H9 (cell line): ENCODE measurements around the gene MSMB. TPM values are rescaled to one million over a fixed set of nuclear protein-coding genes. Genes with fewer than 3 reads are reported as not detected.

Experiments
- DNase-seq: peaks from one replicate; pipeline ENCODE4 v3.0.0-alpha.2; 2017
- H2AFZ ChIP-seq: one replicate; pipeline ENCODE4 v1.6.1; 2013; ENCODE audit warnings: mild to moderate bottlenecking, low read length, control low read depth, moderate library complexity
- H2AK5ac ChIP-seq: 2 replicates; pipeline ENCODE4 v1.6.1; 2013; ENCODE audit warnings: low read length, control low read depth, mixed read lengths; ENCODE audit not compliant: insufficient read length
- H2BK120ac ChIP-seq: one replicate; pipeline ENCODE4 v1.6.1; 2013; ENCODE audit warnings: low read depth, mild to moderate bottlenecking, low read length, control low read depth, inconsistent platforms; ENCODE audit not compliant: poor library complexity, severe bottlenecking
- H2BK12ac ChIP-seq: 2 replicates; pipeline ENCODE4 v1.6.1; 2013; ENCODE audit warnings: low read length, control low read depth, mixed read lengths, low read depth; ENCODE audit not compliant: insufficient read length
- H2BK15ac ChIP-seq: 2 replicates; pipeline ENCODE4 v1.6.1; 2013; ENCODE audit warnings: low read depth, low read length, control low read depth
- H2BK20ac ChIP-seq: one replicate; pipeline ENCODE4 v1.6.1; 2013; ENCODE audit warnings: low read depth, mild to moderate bottlenecking, low read length, control low read depth, inconsistent platforms; ENCODE audit not compliant: poor library complexity, severe bottlenecking
- H2BK5ac ChIP-seq: 2 replicates; pipeline ENCODE4 v1.6.1; 2013; ENCODE audit warnings: low read length, control low read depth, mixed read lengths; ENCODE audit not compliant: insufficient read length
- H3K14ac ChIP-seq: 2 replicates; pipeline ENCODE4 v1.6.1; 2013; ENCODE audit warnings: low read length, control low read depth; ENCODE audit not compliant: insufficient read depth
- H3K18ac ChIP-seq: 2 replicates; pipeline ENCODE4 v1.6.1; 2013; ENCODE audit warnings: low read depth, mild to moderate bottlenecking, mixed read lengths, low read length, control low read depth; ENCODE audit not compliant: insufficient read length
- H3K23ac ChIP-seq: 2 replicates; pipeline ENCODE4 v1.6.1; 2013; ENCODE audit warnings: low read length, control low read depth, mixed read lengths, low read depth; ENCODE audit not compliant: insufficient read length
- H3K23me2 ChIP-seq: 2 replicates; pipeline ENCODE4 v1.6.1; 2013; ENCODE audit warnings: low read depth, mild to moderate bottlenecking, mixed read lengths, low read length, control low read depth; ENCODE audit not compliant: insufficient read length, poor library complexity, severe bottlenecking
- H3K27ac ChIP-seq: 2 replicates; pipeline ENCODE4 v1.5.1; 2013; ENCODE audit warnings: low read length, control low read depth, mixed read lengths, low read depth; ENCODE audit not compliant: insufficient read length
- H3K27me3 ChIP-seq: 2 replicates; pipeline ENCODE4 v1.6.1; 2013; ENCODE audit warnings: low read length, control low read depth, inconsistent platforms; ENCODE audit not compliant: insufficient read depth
- H3K4ac ChIP-seq: 2 replicates; pipeline ENCODE4 v1.6.1; 2013; ENCODE audit warnings: low read depth, mild to moderate bottlenecking, control low read depth, inconsistent platforms, low read length, moderate library complexity
- H3K4me1 ChIP-seq: 2 replicates; pipeline ENCODE4 v1.6.1; 2013; ENCODE audit warnings: low read length, control low read depth, inconsistent platforms; ENCODE audit not compliant: insufficient read depth
- H3K4me2 ChIP-seq: 2 replicates; pipeline ENCODE4 v1.6.1; 2013; ENCODE audit warnings: low read length, control low read depth, mixed read lengths; ENCODE audit not compliant: insufficient read length, insufficient read depth
- H3K56ac ChIP-seq: 2 replicates; pipeline ENCODE4 v1.6.1; 2013; ENCODE audit warnings: low read depth, mild to moderate bottlenecking, mixed read lengths, low read length, control low read depth; ENCODE audit not compliant: insufficient read length
- H3K79me1 ChIP-seq: 2 replicates; pipeline ENCODE4 v1.6.1; 2013; ENCODE audit warnings: low read depth, mild to moderate bottlenecking, moderate library complexity, low read length, control low read depth, inconsistent platforms; ENCODE audit not compliant: insufficient read depth, poor library complexity, severe bottlenecking
- H3K79me2 ChIP-seq: 2 replicates; pipeline ENCODE4 v1.6.1; 2013; ENCODE audit warnings: low read length, control low read depth, inconsistent platforms; ENCODE audit not compliant: insufficient read depth
- H3K9ac ChIP-seq: 2 replicates; pipeline ENCODE4 v1.6.1; 2013; ENCODE audit warnings: low read length, control low read depth, mixed read lengths; ENCODE audit not compliant: insufficient read length; ENCODE audit errors: extremely low read depth
- H3K9me3 ChIP-seq: one replicate; pipeline ENCODE4 v1.6.1; 2013; ENCODE audit warnings: low read depth, low read length, inconsistent platforms; ENCODE audit not compliant: control insufficient read depth
- H3T11ph ChIP-seq: one replicate; pipeline ENCODE4 v1.6.1; 2013; ENCODE audit warnings: mild to moderate bottlenecking, low read length, control low read depth, inconsistent platforms
- H4K20me1 ChIP-seq: one replicate; pipeline ENCODE4 v1.6.1; 2013; ENCODE audit not compliant: control insufficient read depth, insufficient read length, insufficient read depth
- H4K5ac ChIP-seq: 2 replicates; pipeline ENCODE4 v1.6.1; 2013; ENCODE audit warnings: low read depth, mild to moderate bottlenecking, mixed read lengths, low read length, control low read depth; ENCODE audit not compliant: insufficient read length
- H4K8ac ChIP-seq: replicated peaks from 2 replicates; pipeline ENCODE4 v1.6.1; 2013; ENCODE audit warnings: low read length, control low read depth, mixed read lengths, low read depth; ENCODE audit not compliant: insufficient read length
- H4K91ac ChIP-seq: 2 replicates; pipeline ENCODE4 v1.6.1; 2013; ENCODE audit warnings: low read depth, mild to moderate bottlenecking, moderate library complexity, mixed read lengths, low read length, control low read depth; ENCODE audit not compliant: insufficient read length
- H3K27ac Mint-ChIP-seq, 3 experiments: 2 replicates in 2 of 3; 3 replicates in 1 of 3; pipeline ENCODE4 v1.8.0; 2020 to 2021; ENCODE audit warnings: mixed read lengths in 3 of 3, mild to moderate bottlenecking in 1 of 3, moderate library complexity in 1 of 3
- H3K27me3 Mint-ChIP-seq: 2 replicates; pipeline ENCODE4 v1.8.0; 2021; ENCODE audit warnings: low read depth, mild to moderate bottlenecking, moderate library complexity, mixed read lengths
- H3K36me3 Mint-ChIP-seq, 3 experiments: 2 replicates in 2 of 3; 3 replicates in 1 of 3; pipeline ENCODE4 v1.8.0; 2020 to 2021; ENCODE audit warnings: low read depth in 3 of 3, mixed read lengths in 3 of 3; ENCODE audit not compliant: insufficient read depth in 1 of 3
- H3K4me1 Mint-ChIP-seq, 2 experiments: 2 replicates each; pipeline ENCODE4 v1.8.0; 2020; ENCODE audit warnings: mixed read lengths in 2 of 2
- H3K4me3 Mint-ChIP-seq, 2 experiments: 2 replicates in 1 of 2; 3 replicates in 1 of 2; pipeline ENCODE4 v1.8.0; 2020 to 2021; ENCODE audit warnings: mild to moderate bottlenecking in 2 of 2, mixed read lengths in 2 of 2, moderate library complexity in 1 of 2
- H3K9me3 Mint-ChIP-seq, 2 experiments: 2 replicates in 1 of 2; 3 replicates in 1 of 2; pipeline ENCODE4 v1.8.0; 2020; ENCODE audit warnings: mild to moderate bottlenecking in 2 of 2, mixed read lengths in 2 of 2, moderate library complexity in 1 of 2
- WGBS: extraction: QIAGEN DNeasy Blood & Tissue Kit; methylation state at CpG from one replicate; pipeline ENCODE4 v1.1.7; 2013; ENCODE audit warnings: missing lambda C conversion rate, low lambda C conversion rate, mixed read lengths; ENCODE audit not compliant: insufficient read length; ENCODE audit errors: extremely low coverage; 5-methylcytosine and 5-hydroxymethylcytosine counted together
- total RNA-seq: library from RNA; stranded (reverse); gene quantifications from 2 replicates; pipeline ENCODE4 v1.2.1, GENCODE V29; 2021
- TF ChIP-seq, protein P1 (sequence below): fragments of 200-600 bp; sonication (generic); conservative IDR thresholded peaks from 3 replicates; pipeline ENCODE4 v1.8.0; 2021; ENCODE audit warnings: antibody characterized with exemption, mild to moderate bottlenecking

MSMB gene
- total RNA-seq, 1 experiment from 2014 or later, result not detected

GRCh38 chr10:46073564-46073963 is 27.5 kb upstream of the MSMB start:
- Histone ChIP-seq H3K18ac (no peak overlapping the region), H4K8ac (no peak overlapping the region), H2BK5ac (no peak overlapping the region), H3K79me2 (no peaks in the 10 kb centered on the region), H3K4ac (no peak overlapping the region), H2BK12ac (no peak overlapping the region), H3K4me2 (no peak overlapping the region), H3K9me3 (no peaks in the 10 kb centered on the region), H3K4me1 (no peaks in the 10 kb centered on the region), H2BK15ac (no peak overlapping the region), H3K23me2 (no peaks in the 10 kb centered on the region), H3K27ac (no peak overlapping the region), H3K79me1 (no peaks in the 10 kb centered on the region), H2AFZ (no peak overlapping the region), H2AK5ac (no peak overlapping the region), H3K27me3 (no peaks in the 10 kb centered on the region), H3K9ac (no peak overlapping the region), H4K91ac (no peak overlapping the region), H3K14ac (no peak overlapping the region), H3K23ac (no peak overlapping the region), H2BK20ac (no peak overlapping the region), H3T11ph (no peak overlapping the region), H4K20me1 (no peaks in the 10 kb centered on the region), H3K56ac (no peak overlapping the region), H4K5ac (no peak overlapping the region), H2BK120ac (no peak overlapping the region)
- H3K36me3 Mint-ChIP-seq, result peaks cover 0 to 7% (median 0%) of the 10 kb centered on the region in 3 experiments; a peak in 4 of 7 replicates
- TF ChIP-seq, protein P1, sequence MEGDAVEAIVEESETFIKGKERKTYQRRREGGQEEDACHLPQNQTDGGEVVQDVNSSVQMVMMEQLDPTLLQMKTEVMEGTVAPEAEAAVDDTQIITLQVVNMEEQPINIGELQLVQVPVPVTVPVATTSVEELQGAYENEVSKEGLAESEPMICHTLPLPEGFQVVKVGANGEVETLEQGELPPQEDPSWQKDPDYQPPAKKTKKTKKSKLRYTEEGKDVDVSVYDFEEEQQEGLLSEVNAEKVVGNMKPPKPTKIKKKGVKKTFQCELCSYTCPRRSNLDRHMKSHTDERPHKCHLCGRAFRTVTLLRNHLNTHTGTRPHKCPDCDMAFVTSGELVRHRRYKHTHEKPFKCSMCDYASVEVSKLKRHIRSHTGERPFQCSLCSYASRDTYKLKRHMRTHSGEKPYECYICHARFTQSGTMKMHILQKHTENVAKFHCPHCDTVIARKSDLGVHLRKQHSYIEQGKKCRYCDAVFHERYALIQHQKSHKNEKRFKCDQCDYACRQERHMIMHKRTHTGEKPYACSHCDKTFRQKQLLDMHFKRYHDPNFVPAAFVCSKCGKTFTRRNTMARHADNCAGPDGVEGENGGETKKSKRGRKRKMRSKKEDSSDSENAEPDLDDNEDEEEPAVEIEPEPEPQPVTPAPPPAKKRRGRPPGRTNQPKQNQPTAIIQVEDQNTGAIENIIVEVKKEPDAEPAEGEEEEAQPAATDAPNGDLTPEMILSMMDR, result no peak
- H3K9me3 Mint-ChIP-seq, result peaks cover 2 to 7% of the 10 kb centered on the region in 2 experiments; a peak in 3 of 5 replicates
- H3K27ac Mint-ChIP-seq, result no peak overlapping the region
- H3K4me3 Mint-ChIP-seq, result no peak overlapping the region
- peaks cover 12 to 30% of the 10 kb centered on the region in 2 experiments for H3K4me1 Mint-ChIP-seq
- WGBS, result no CpG with 5 or more reads among the region's 1 CpG
- peaks cover 22% of the 10 kb centered on the region for H3K27me3 Mint-ChIP-seq
- no peak for DNase-seq
